HEK293 (cell line): ENCODE data around the gene ANGPTL5.
A peak's percentile ranks its signal among the peaks of the same experiment; 100 is the strongest.

ENCODE experiments used
- FEZF1 ChIP-seq: fragments of 450-650 bp; formaldehyde crosslinking; IDR thresholded peaks from 2 replicates; pipeline ENCODE4 v1.5.1; 2016; ENCODE audit warnings: missing biosample characterization, missing genetic modification characterization
- GLIS2 ChIP-seq: fragments of 450-650 bp; formaldehyde crosslinking; IDR thresholded peaks from 2 replicates; pipeline ENCODE4 v1.5.1; 2016; ENCODE audit warnings: missing biosample characterization, missing genetic modification characterization
- INSM2 ChIP-seq: fragments of 450-650 bp; formaldehyde crosslinking; IDR thresholded peaks from 2 replicates; pipeline ENCODE4 v1.5.1; 2016; ENCODE audit warnings: missing biosample characterization, missing genetic modification characterization
- KLF8 ChIP-seq: fragments of 450-650 bp; formaldehyde crosslinking; IDR thresholded peaks from 2 replicates; pipeline ENCODE4 v1.5.1; 2016; ENCODE audit warnings: missing biosample characterization, missing genetic modification characterization
- MZF1 ChIP-seq: fragments of 450-650 bp; formaldehyde crosslinking; IDR thresholded peaks from 2 replicates; pipeline ENCODE4 v1.5.1; 2017; ENCODE audit warnings: missing biosample characterization, missing genetic modification characterization, borderline replicate concordance
- OSR2 ChIP-seq: fragments of 450-650 bp; formaldehyde crosslinking; IDR thresholded peaks from 2 replicates; pipeline ENCODE4 v1.5.1; 2016; ENCODE audit warnings: missing biosample characterization, missing genetic modification characterization
- SETDB1 ChIP-seq: IDR thresholded peaks from one replicate; pipeline ENCODE4 v1.6.1; 2017; ENCODE audit warnings: mild to moderate bottlenecking, low read length, moderate library complexity, mixed read lengths; ENCODE audit not compliant: insufficient read length
- TRIM28 ChIP-seq: IDR thresholded peaks from 2 replicates; pipeline ENCODE4 v1.6.1; 2011; ENCODE audit warnings: low read length, control low read depth, borderline replicate concordance
- WT1 ChIP-seq: fragments of 450-650 bp; formaldehyde crosslinking; IDR thresholded peaks from 2 replicates; pipeline ENCODE4 v1.5.1; 2016; ENCODE audit warnings: missing biosample characterization, missing genetic modification characterization
- ZBTB26 ChIP-seq: fragments of 450-650 bp; formaldehyde crosslinking; optimal IDR thresholded peaks from 2 replicates; pipeline ENCODE3; 2016; ENCODE audit warnings: missing biosample characterization, mild to moderate bottlenecking, missing genetic modification characterization
- ZNF121 ChIP-seq: fragments of 450-650 bp; formaldehyde crosslinking; IDR thresholded peaks from 2 replicates; pipeline ENCODE4 v1.5.1; 2016; ENCODE audit warnings: missing biosample characterization, missing genetic modification characterization
- ZNF184 ChIP-seq: fragments of 450-650 bp; IDR thresholded peaks from 2 replicates; pipeline ENCODE4 v1.5.1; 2018; ENCODE audit warnings: missing biosample characterization, mild to moderate bottlenecking, missing genetic modification characterization
- ZNF19 ChIP-seq: fragments of 450-650 bp; formaldehyde crosslinking; IDR thresholded peaks from 2 replicates; pipeline ENCODE4; 2016; ENCODE audit warnings: missing biosample characterization, missing genetic modification characterization, low read depth
- ZNF214 ChIP-seq: fragments of 450-650 bp; formaldehyde crosslinking; IDR thresholded peaks from 2 replicates; pipeline ENCODE4 v1.5.1; 2017; ENCODE audit warnings: missing biosample characterization, mild to moderate bottlenecking, missing genetic modification characterization, borderline replicate concordance
- ZNF280C ChIP-seq: fragments of 450-650 bp; formaldehyde crosslinking; IDR thresholded peaks from 2 replicates; pipeline ENCODE4 v1.5.1; 2016; ENCODE audit warnings: missing biosample characterization, missing genetic modification characterization
- ZNF324 ChIP-seq: fragments of 450-650 bp; formaldehyde crosslinking; IDR thresholded peaks from 2 replicates; pipeline ENCODE4 v1.5.1; 2016; ENCODE audit warnings: missing biosample characterization, missing genetic modification characterization
- ZNF366 ChIP-seq: fragments of 450-650 bp; formaldehyde crosslinking; conservative IDR thresholded peaks from 2 replicates; pipeline ENCODE4 v1.5.1; 2016; ENCODE audit warnings: missing biosample characterization, missing genetic modification characterization
- ZNF391 ChIP-seq: fragments of 450-650 bp; formaldehyde crosslinking; IDR thresholded peaks from 2 replicates; pipeline ENCODE4 v1.5.1; 2016; ENCODE audit warnings: low read depth, missing biosample characterization, missing genetic modification characterization, borderline replicate concordance
- ZNF561 ChIP-seq: fragments of 450-650 bp; IDR thresholded peaks from 2 replicates; pipeline ENCODE4 v1.5.1; 2018; ENCODE audit warnings: missing biosample characterization, missing genetic modification characterization, borderline replicate concordance
- ZNF571 ChIP-seq: fragments of 450-650 bp; formaldehyde crosslinking; IDR thresholded peaks from 2 replicates; pipeline ENCODE4 v1.5.0; 2017; ENCODE audit warnings: missing biosample characterization, missing genetic modification characterization
- ZNF610 ChIP-seq: fragments of 450-650 bp; formaldehyde crosslinking; IDR thresholded peaks from 2 replicates; pipeline ENCODE4 v1.5.1; 2016; ENCODE audit warnings: missing biosample characterization, missing genetic modification characterization, borderline replicate concordance
- ZNF624 ChIP-seq: fragments of 450-650 bp; formaldehyde crosslinking; IDR thresholded peaks from 2 replicates; pipeline ENCODE4 v1.5.1; 2017; ENCODE audit warnings: missing biosample characterization, missing genetic modification characterization
- ZNF626 ChIP-seq: fragments of 450-650 bp; sonication (Bioruptor Pico); formaldehyde crosslinking; IDR thresholded peaks from 2 replicates; pipeline ENCODE4 v1.5.1; 2018; ENCODE audit warnings: missing biosample characterization, missing genetic modification characterization, inconsistent platforms
- ZNF658 ChIP-seq: fragments of 450-650 bp; formaldehyde crosslinking; IDR thresholded peaks from 2 replicates; pipeline ENCODE4; 2016; ENCODE audit warnings: missing biosample characterization, missing genetic modification characterization
- ZNF670 ChIP-seq: fragments of 450-650 bp; formaldehyde crosslinking; IDR thresholded peaks from 2 replicates; pipeline ENCODE4 v1.5.1; 2016; ENCODE audit warnings: missing biosample characterization, missing genetic modification characterization, low read depth
- ZNF785 ChIP-seq: fragments of 450-650 bp; formaldehyde crosslinking; IDR thresholded peaks from 2 replicates; pipeline ENCODE4 v1.5.1; 2016; ENCODE audit warnings: missing biosample characterization, missing genetic modification characterization
- TF ChIP-seq, protein P1 (sequence below): fragments of 450-650 bp; formaldehyde crosslinking; IDR thresholded peaks from 2 replicates; pipeline ENCODE4 v1.5.1; 2016; ENCODE audit warnings: missing biosample characterization, missing genetic modification characterization, borderline replicate concordance
- TF ChIP-seq, protein P2 (sequence below): fragments of 450-650 bp; formaldehyde crosslinking; IDR thresholded peaks from 2 replicates; pipeline ENCODE4 v1.5.1; 2016; ENCODE audit warnings: missing biosample characterization, missing genetic modification characterization

ANGPTL5 gene

DNA sequence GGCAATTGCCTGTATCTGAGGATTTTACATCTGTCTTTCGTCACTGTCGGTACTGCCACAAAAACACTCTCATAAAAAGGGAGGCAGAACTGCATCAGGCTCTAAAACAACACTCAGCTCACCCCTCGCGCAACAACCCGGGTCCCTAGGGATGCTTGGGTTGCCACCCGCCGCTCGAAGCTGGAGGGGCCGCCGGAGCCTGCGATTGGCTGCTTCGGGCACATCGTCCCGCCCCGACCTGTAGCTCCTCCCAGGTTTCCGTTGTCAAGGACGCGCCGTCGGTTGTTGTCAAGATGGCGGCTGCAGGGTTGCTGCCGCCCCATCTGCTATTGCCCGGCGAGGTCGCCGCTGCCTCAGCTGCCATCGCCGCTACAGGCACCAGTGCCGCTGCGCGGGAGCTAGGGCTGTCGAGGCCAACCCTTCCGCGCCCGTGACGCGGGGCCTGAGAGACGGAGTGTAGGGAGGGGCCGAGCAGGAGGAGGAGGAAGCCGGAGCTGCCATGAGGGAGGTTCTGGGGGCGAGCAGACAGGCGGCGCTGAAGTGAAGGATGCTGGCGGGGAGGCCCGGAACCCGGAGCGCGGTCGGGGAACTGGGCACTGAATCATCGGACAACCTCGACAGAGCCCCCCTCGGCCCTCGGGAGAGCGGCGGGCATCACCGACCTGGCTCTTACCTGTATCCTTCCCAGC, 1.4 kb downstream of the ANGPTL5 start, which contains the start of gene CEP126 (continued):
- TF ChIP-seq, protein P1, sequence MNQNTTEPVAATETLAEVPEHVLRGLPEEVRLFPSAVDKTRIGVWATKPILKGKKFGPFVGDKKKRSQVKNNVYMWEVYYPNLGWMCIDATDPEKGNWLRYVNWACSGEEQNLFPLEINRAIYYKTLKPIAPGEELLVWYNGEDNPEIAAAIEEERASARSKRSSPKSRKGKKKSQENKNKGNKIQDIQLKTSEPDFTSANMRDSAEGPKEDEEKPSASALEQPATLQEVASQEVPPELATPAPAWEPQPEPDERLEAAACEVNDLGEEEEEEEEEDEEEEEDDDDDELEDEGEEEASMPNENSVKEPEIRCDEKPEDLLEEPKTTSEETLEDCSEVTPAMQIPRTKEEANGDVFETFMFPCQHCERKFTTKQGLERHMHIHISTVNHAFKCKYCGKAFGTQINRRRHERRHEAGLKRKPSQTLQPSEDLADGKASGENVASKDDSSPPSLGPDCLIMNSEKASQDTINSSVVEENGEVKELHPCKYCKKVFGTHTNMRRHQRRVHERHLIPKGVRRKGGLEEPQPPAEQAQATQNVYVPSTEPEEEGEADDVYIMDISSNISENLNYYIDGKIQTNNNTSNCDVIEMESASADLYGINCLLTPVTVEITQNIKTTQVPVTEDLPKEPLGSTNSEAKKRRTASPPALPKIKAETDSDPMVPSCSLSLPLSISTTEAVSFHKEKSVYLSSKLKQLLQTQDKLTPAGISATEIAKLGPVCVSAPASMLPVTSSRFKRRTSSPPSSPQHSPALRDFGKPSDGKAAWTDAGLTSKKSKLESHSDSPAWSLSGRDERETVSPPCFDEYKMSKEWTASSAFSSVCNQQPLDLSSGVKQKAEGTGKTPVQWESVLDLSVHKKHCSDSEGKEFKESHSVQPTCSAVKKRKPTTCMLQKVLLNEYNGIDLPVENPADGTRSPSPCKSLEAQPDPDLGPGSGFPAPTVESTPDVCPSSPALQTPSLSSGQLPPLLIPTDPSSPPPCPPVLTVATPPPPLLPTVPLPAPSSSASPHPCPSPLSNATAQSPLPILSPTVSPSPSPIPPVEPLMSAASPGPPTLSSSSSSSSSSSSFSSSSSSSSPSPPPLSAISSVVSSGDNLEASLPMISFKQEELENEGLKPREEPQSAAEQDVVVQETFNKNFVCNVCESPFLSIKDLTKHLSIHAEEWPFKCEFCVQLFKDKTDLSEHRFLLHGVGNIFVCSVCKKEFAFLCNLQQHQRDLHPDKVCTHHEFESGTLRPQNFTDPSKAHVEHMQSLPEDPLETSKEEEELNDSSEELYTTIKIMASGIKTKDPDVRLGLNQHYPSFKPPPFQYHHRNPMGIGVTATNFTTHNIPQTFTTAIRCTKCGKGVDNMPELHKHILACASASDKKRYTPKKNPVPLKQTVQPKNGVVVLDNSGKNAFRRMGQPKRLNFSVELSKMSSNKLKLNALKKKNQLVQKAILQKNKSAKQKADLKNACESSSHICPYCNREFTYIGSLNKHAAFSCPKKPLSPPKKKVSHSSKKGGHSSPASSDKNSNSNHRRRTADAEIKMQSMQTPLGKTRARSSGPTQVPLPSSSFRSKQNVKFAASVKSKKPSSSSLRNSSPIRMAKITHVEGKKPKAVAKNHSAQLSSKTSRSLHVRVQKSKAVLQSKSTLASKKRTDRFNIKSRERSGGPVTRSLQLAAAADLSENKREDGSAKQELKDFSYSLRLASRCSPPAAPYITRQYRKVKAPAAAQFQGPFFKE (tag by site-specific recombination) = no peak
- TF ChIP-seq ZNF785 (tag by site-specific recombination) (no peak), KLF8 (tag by site-specific recombination) (no peak), ZNF324 (tag by site-specific recombination) (no peak), ZNF19 (no peak), ZNF670 (tag by site-specific recombination) (no peak), SETDB1 (no peak), ZNF214 (tag by site-specific recombination) (no peak), TRIM28 (no peak; the same call in 1 of the 2 replicates), INSM2 (tag by site-specific recombination) (no peak), WT1 (peak; percentile 89), MZF1 (tag by site-specific recombination) (no peak), ZNF391 (tag by site-specific recombination) (no peak), ZNF280C (tag by site-specific recombination) (no peak), ZNF366 (tag by site-specific recombination) (peak; percentile 54; the same call in 1 of the 2 replicates), ZNF561 (tag by site-specific recombination) (peak; percentile 78; the same call in 1 of the 2 replicates), ZNF184 (tag by site-specific recombination) (no peak), ZNF610 (tag by site-specific recombination) (peak; percentile 64; the same call in 1 of the 2 replicates), ZNF624 (no peak), GLIS2 (peak; percentile 73), ZNF571 (tag by site-specific recombination) (no peak), ZBTB26 (peak; percentile 88), OSR2 (peak; percentile 71), FEZF1 (tag by site-specific recombination) (0 out of 2 replicates have a peak, but pooled peaks have one; percentile 12), ZNF658 (no peak), ZNF121 (tag by site-specific recombination) (no peak), ZNF626 (tag by site-specific recombination) (no peak)
- TF ChIP-seq, protein P2, sequence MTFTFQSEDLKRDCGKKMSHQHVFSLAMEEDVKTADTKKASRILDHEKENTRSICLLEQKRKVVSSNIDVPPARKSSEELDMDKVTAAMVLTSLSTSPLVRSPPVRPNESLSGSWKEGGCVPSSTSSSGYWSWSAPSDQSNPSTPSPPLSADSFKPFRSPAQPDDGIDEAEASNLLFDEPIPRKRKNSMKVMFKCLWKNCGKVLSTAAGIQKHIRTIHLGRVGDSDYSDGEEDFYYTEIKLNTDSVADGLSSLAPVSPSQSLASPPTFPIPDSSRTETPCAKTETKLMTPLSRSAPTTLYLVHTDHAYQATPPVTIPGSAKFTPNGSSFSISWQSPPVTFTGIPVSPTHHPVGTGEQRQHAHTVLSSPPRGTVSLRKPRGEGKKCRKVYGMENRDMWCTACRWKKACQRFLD (tag by site-specific recombination) = no peak
